Breast epithelium (tissue), 3 donors: ENCODE measurements around the gene ITM2B.

Source experiments
- CTCF ChIP-seq, 3 donors: fragments of 450-650 bp; IDR thresholded peaks; one replicate each; pipeline ENCODE4 v1.5.1; 2016 to 2017; ENCODE audit warnings: antibody characterized with exemption in 3 of 3, mild to moderate bottlenecking in 3 of 3, moderate library complexity in 3 of 3
- POLR2A ChIP-seq: fragments of 450-650 bp; IDR thresholded peaks from one replicate; pipeline ENCODE4 v1.6.1; 2016; ENCODE audit warnings: antibody characterized with exemption, mild to moderate bottlenecking, moderate library complexity
- POLR2AphosphoS5 ChIP-seq, 3 donors: sonication (generic); formaldehyde crosslinking; IDR thresholded peaks; one replicate each; pipeline ENCODE4 v1.6.1; 2017; ENCODE audit warnings: antibody characterized with exemption in 3 of 3

GRCh38 chr13:48317511-48318376, 84.7 kb downstream of the ITM2B start:
- TF ChIP-seq CTCF (IDR thresholded peaks at IDR 0.05) (no peak), POLR2AphosphoS5 (IDR thresholded peaks at IDR 0.05) (no peak), POLR2A (no peak)
